GM21515 (cell line): ENCODE data around the gene SLC1A1.

Source experiments
- ATAC-seq: cut with Tn5 transposase; IDR thresholded peaks from one replicate; pipeline ENCODE4 v1.9.1; 2021; ENCODE audit not compliant: unreplicated experiment

SLC1A1 gene

DNA sequence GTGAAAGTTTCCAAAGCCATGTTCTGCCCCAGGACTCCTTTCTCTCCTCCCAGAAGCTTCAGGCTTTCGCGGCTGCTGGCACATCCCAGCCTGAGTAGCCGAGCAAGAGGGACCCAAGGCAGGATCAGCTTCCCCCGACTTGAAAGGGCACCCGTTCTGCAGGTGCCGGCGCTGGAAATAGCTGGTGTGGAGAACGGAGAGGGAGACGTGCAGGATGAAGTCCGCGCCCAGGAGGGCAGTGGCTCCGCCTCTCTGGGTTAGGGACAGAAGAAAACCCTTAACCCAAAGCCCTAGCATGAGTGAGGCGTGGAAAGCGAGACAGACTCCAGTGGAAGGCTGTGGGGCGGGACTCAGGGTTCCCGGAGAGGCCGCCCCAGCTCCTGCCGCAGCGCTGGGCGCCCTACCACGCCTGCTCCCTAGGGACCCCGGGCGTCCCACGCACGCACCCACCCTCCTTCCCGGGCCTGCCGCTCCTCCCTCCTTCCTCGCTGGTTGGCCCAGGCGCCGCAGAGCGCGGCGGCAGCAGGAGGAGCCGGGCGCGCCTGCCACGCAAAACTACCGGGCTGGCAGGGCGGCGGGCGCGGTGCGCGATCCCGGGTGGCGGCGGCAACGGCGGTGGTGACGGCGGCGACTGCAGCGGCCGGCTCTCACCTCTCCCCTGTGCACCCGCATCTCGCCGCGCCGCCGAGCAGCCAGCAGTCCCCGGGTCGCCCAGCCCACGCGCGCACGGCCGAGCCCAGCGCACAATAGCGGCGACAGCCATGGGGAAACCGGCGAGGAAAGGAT lies at the start of gene SLC1A1:
SLC1A1 (plus strand) TSS at position 550 of the 786 bp plus-strand sequence; CDS start at position 762, 212 bp downstream.
- ATAC-seq, result peak; percentile 76

- no peak for ATAC-seq
Observed at GRCh38 chr9:4442806-4443205, 47.5 kb upstream of the SLC1A1 start.

DNA sequence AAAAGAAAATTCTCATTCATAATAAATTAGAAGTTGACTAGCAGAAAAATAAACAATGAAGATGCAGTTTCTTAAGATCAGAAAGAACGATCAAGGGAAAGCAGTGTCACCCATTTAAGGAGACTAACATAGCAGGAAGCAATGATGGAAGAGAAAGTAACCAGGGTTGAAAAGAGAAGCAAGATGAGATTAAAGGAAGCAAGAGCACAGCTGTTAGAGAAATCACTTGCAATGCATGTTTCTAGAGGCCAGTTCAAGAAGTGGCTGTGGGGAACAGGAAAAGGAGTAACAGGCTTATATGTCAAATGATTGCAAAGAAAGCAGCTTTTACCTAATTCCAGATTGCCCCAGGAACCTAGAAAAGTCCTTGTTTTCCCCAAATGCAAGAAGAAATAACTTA lies 46.8 kb upstream of the SLC1A1 start:
- ATAC-seq, result no peak

DNA sequence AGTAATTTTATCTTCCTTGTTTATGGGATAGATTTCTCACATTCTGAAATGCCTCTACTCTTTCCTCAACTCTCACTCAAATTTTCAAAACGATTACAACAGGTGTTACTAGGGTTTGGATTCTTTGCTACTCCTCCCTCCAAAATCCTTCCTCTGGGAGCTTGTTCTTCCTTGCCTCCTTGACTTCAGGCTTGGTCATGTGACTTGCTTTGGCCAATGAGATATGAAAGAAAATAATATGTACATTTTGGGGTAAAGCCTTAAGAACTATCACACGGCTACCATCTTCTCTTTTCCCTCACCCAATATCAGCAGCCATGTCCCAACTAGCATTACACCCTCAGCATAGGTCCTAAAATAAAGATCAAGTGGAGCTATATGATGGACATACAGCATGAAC lies 28.8 kb upstream of the SLC1A1 start:
- ATAC-seq, result no peak

- ATAC-seq, result no peak
Observed at GRCh38 chr9:4463824-4464223, 26.4 kb upstream of the SLC1A1 start.

DNA sequence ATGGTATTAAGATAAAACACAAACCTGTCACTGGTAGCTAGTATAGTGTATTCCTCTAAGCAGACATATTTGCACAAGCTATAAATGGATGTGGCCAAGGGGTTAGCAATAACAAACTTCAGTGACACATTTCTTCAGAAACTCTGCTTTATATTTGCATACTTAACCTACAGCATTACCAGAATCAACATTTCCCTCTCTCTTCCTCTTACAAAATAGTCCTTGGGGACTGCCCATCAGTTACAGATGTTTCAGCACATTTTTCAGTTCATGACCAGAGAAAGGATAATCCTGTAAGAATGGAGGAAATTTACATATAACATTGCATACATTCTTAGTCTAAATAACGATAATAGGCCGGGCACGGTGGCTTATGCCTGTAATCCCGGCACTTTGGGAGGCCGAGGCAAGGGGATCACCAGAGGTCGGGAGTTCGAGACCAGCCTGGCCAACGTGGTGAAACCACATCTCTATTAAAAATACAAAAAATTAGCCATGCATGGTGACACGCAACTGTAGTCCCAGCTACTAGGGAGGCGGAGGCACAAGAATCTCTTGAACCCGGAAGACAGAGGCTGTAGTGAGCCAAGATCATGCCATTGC lies 25.3 kb upstream of the SLC1A1 start:
- ATAC-seq, result peak; percentile 96

DNA sequence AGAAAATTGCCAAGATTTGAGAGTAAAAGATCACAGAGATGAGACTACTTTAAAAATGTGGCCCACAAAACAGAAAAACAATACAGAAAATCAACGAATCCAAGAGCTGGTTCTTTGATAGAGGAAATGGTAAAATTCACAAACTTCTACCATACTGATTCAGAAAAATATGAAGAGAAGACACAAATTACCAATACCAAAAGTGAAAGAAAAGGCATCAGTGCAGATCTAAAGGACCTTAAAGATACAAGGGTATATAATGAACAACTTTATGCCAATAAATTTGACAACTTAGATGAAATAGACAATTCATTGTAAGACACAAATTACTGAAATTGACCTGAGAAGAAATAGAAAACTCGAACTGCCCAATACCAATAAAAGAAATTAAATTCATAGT lies 24.4 kb upstream of the SLC1A1 start:
- no peak for ATAC-seq

DNA sequence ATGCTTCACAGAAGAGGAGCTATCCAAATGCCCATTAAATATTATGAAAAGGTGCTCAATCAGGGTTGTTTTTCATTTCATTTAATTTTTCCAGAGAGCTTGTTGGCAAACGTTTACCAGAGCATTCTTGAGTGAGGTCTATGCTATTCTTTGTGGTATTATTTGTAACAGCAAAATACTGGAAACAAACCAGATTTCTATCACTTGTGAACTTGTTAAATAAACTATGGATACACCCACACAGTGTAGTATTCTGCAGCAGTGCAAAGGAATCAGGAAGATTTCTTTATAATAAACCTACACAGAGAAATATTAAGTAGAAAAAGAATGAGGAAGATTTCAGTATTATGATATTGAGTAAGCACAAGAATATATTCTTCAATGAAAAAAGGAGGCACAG lies 15.0 kb upstream of the SLC1A1 start:
- no peak for ATAC-seq

GRCh38 chr9:4486176-4486575 lies 4.1 kb upstream of the SLC1A1 start:
- no peak for ATAC-seq

DNA sequence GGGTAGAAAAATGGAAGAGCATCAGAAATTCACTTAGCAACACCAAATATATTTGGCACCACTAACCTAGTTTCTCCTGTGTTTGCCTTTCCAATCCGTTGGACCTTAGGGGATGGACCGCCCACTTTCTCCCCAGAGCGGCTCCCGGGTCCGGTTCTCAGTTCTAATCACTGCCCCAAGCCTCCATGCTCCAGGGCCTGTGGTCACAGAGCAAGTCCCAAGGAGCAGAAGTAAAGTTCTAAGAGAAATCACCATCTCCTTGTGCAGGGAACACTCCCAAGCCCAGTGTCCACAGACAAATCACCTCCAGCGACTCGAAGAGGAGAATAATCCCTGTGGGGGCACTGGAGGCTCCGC lies 728 bp upstream of the SLC1A1 start:
- ATAC-seq, result peak; percentile 10

DNA sequence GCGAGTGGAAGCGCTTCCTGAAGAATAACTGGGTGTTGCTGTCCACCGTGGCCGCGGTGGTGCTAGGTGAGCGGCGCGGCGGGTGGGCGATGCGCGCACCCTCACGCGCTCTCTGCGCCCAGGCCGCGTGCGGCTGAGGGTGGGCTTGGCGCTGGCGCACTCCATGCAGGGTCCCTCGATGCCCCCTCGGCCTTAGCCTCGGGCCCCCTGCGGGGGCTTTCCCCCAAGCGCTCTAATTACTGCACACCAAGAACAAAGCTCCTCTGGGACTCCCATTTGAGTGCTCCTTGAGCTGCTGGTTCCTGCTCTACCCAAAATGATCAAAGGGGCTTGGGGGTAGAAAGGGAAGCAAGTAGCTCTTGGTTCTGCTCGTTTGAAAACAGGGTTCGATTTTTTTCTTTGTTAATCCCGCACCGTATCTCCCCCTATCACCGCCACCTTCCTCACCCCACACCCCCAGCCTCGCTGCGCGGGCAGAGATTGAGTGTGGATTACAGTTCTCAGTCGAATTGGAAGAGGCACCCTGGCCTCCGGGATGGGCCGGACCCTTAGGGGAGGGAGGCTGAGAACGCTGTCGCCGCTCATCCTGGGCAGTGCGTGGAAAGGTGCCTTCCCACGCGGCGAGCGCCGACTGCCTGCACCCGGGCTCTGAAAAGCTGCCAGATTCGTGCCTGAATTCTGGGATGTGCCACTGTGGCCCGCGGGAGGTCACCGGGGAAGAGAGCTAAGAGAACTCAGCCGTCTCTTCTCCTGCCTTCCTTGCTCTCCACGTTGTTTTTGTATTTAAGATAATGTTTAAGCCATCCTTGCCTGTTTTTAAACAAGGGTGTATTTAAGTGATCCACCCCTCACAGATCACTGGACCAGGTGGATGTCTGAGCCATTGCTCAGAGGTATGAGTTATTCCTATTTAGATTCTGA lies 697 bp downstream of the SLC1A1 start:
- peak; percentile 12 for ATAC-seq

- ATAC-seq, result no peak
Observed at GRCh38 chr9:4491626-4491975, 1.3 kb downstream of the SLC1A1 start.

DNA sequence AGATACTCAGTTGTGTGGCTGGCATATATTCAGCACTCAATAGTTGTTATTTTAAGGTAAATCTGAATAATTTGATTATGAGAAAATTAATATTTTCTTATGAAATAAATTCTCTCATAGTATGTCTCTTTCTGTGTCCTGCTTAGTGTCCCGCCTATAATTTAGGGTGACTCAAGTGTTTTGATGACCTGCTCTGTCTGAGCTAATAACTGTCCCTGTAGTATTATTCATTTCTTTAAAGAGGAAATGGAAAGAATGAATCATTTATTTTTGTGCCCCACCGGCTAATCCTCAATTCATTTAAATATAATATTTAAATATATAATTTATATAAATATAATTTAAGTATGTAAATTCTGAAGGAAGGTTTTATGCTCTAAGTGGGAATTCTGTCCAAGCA lies 4.1 kb downstream of the SLC1A1 start:
- ATAC-seq, result no peak

GRCh38 chr9:4494806-4495205 lies 4.5 kb downstream of the SLC1A1 start:
- ATAC-seq, result no peak

DNA sequence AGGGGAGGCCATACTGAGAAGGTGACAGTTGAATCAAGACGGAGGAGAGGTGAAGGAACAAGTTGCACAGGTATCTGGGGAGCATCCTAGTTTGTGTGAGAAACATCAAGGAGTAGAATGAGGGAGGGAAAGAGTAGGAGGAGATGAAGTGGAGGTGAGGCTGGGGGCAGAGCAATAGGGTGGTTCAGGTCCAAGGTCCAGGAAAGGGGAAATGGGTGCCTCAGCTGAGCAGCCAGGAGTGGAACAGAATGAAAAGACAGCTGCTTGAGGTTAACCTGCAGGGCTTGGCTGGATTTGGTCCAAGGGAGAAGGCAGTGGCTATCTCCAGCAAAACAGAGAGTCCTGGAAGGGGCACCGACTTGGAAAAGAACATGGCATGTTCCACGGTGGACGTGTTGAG lies 5.3 kb downstream of the SLC1A1 start:
- no peak for ATAC-seq

DNA sequence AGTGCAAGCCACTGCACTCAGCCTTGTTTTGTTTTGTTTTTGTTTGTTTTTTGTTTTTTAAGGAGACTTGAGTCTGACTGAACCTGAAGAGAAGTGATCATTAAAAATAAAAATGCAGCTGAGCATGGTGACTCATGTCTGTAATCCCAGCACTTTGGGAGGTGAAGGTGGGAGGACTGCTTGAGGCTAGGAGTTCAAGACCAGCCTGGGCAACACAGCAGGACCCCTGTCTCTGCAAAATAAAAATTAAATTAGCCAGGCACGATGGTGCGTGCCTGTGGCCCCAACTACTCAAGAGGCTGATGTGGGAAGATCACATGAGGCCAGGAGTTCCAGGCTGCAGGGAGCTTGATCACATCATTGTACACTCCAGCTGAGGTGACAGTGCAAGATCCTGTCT lies 6.2 kb downstream of the SLC1A1 start:
- no peak for ATAC-seq

DNA sequence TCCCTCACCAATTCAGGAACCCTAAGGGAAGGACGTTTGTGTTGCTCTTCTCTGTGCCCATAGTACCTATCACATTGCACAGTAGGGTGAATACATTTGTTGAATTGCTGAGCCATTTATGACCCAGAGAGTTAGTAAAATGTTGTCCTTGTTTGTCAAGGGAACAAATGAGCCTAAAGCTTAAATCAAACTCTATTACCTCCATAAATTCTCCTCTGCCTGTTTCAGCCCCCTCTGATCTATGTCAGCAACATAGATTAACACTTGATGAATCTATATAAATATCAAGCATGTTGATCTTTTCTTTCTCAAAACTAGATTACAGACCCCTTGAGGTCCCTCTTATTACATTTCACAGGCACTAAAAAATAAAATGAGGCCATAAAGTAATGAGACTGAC lies 7.1 kb downstream of the SLC1A1 start:
- no peak for ATAC-seq

- no peak for ATAC-seq
Observed at GRCh38 chr9:4497855-4498254, 7.6 kb downstream of the SLC1A1 start.

GRCh38 chr9:4499917-4500316 lies 9.6 kb downstream of the SLC1A1 start:
- ATAC-seq, result no peak

DNA sequence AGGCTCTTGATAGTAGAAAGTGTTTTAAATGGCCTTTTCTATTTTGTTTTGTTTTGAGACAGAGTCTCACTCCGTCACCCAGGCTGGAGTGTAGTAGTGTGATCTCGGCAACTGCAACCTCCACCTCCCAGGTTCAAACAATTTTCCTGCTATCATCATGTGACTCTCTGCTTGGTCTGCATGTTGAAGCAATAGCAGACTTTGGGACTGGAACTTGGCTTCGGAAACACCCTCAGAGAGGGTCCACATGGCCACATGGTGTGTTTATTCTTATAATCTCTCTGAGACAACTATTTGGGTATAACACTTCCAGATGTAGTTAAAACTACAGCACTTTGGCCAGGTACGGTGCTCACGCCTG lies 10.9 kb downstream of the SLC1A1 start:
- no peak for ATAC-seq

DNA sequence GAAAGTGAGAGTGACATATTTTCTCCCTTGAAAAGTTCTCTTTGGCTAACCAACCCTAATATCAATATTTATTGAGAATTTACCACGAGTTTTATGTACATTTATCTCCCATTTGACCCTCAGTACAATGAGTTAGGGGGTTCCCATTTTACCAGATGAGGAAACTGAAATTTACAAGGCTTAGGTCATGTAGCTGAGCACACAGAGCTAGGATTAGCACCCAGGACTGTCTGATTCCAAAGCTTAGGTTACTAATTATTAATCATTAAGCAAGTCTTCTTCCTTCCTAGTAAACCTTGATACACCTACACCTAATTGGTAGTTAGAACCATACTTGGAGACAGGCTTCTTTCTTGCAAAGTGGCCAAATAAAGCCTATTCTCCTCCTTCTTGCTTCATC lies 12.2 kb downstream of the SLC1A1 start:
- no peak for ATAC-seq

GRCh38 chr9:4503103-4503502 lies 12.8 kb downstream of the SLC1A1 start:
- no peak for ATAC-seq
